Loucy (cell line): ENCODE measurements around the gene LRRC47.

Experiments
- H2AFZ ChIP-seq: fragments of 200-600 bp; sonication (generic); 2 replicates; pipeline ENCODE4 v1.6.0; 2016; ENCODE audit warnings: antibody characterized with exemption, mild to moderate bottlenecking, low read length, moderate library complexity
- H3F3A ChIP-seq: fragments of 200-600 bp; 2 replicates; pipeline ENCODE4 v1.6.0; 2016; ENCODE audit warnings: antibody characterized with exemption, low read depth, mild to moderate bottlenecking
- H3K27me3 ChIP-seq: fragments of 200-600 bp; sonication (generic); 2 replicates; pipeline ENCODE4 v1.6.1; 2014; ENCODE audit warnings: low read length, mild to moderate bottlenecking; ENCODE audit not compliant: insufficient read depth, poor library complexity, severe bottlenecking
- H3K36me3 ChIP-seq: fragments of 200-600 bp; sonication (generic); 2 replicates; pipeline ENCODE4 v1.6.1; 2016; ENCODE audit warnings: low read length; ENCODE audit not compliant: insufficient read depth
- H3K4me1 ChIP-seq: fragments of 200-600 bp; sonication (generic); 2 replicates; pipeline ENCODE4 v1.5.1; 2014; ENCODE audit warnings: low read length, mild to moderate bottlenecking; ENCODE audit not compliant: insufficient read depth, poor library complexity, severe bottlenecking
- H3K4me2 ChIP-seq: fragments of 200-600 bp; sonication (generic); 2 replicates; pipeline ENCODE4 v1.6.0; 2014; ENCODE audit warnings: antibody characterized with exemption, low read length, low read depth, mild to moderate bottlenecking; ENCODE audit not compliant: poor library complexity, severe bottlenecking
- H3K4me3 ChIP-seq: fragments of 200-600 bp; sonication (generic); 2 replicates; pipeline ENCODE4 v1.5.1; 2014; ENCODE audit warnings: low read length, mild to moderate bottlenecking, mixed read lengths; ENCODE audit not compliant: poor library complexity, severe bottlenecking
- H3K79me2 ChIP-seq: fragments of 200-600 bp; sonication (generic); 2 replicates; pipeline ENCODE4 v1.6.1; 2014; ENCODE audit warnings: low read length; ENCODE audit not compliant: insufficient read depth
- H3K9ac ChIP-seq: fragments of 200-600 bp; sonication (generic); 2 replicates; pipeline ENCODE4 v1.6.0; 2014; ENCODE audit warnings: mild to moderate bottlenecking, low read depth, low read length, moderate library complexity; ENCODE audit not compliant: poor library complexity, severe bottlenecking
- H3K9me2 ChIP-seq: fragments of 200-600 bp; sonication (generic); replicated peaks from 2 replicates; pipeline ENCODE4 v1.6.1; 2016; ENCODE audit warnings: low read depth, low read length, mixed read lengths
- H3K9me3 ChIP-seq: fragments of 200-600 bp; sonication (generic); 2 replicates; pipeline ENCODE4 v1.6.1; 2014; ENCODE audit warnings: mild to moderate bottlenecking, antibody characterized with exemption, low read length, low read depth; ENCODE audit not compliant: insufficient read depth
- H4K20me1 ChIP-seq: fragments of 200-600 bp; sonication (generic); 2 replicates; pipeline ENCODE4 v1.6.0; 2014; ENCODE audit warnings: antibody characterized with exemption, low read length, mild to moderate bottlenecking; ENCODE audit not compliant: insufficient read depth, poor library complexity, severe bottlenecking
- EZH2phosphoT487 ChIP-seq: fragments of 200-600 bp; IDR thresholded peaks from 2 replicates; pipeline ENCODE4 v1.6.1; 2018; ENCODE audit warnings: antibody characterized with exemption, mild to moderate bottlenecking, moderate library complexity, borderline replicate concordance
- TF ChIP-seq, protein P1 (sequence below): fragments of 200-600 bp; sonication (generic); conservative IDR thresholded peaks from 2 replicates; pipeline ENCODE4 v1.5.1; 2014; ENCODE audit warnings: mild to moderate bottlenecking, antibody characterized with exemption, low read length

Gene LRRC47

DNA sequence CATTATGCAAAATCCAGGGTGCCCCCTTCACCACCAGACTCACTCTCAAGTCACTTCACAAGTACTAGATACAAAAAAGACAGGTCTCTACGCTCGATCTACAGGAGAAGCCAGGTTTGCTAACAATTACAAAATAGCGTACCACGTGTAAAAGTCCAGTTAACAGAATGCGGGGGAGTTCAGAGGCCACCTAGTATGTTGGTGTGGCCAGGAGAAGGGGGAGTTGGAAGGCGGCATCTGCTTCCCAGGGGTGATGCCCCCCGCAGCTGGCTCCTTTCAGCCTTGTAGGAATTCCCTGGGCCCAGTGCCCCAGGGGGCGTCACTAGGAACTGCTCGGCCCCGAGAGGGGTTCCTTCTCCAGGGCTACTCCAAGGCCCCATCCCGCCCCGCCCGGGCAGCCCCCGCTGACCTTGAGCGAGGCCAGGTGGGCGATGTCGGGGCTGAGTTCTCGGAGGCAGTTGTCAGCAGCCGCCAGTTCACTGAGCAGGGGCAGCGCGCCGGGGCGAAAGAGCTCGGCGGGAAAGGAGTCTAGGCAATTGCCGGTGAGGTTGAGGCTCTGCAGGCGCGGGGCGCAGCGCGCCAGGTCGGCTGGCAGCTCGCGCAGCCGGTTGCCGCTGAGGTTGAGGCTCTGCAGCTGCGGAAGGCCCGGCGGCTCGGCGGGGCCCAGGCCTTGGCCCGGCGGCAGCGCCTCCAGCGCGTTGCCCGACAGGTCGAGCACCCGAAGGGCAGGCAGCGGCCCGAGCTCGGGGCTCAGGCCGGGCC is 664 bp downstream of the LRRC47 start:
- peaks cover 35% of the 10 kb centered on the region for H4K20me1 ChIP-seq
- H3K9ac ChIP-seq: peak overlapping the region; percentile 89
- peaks cover 9% of the 10 kb centered on the region for H3K27me3 ChIP-seq
- peak overlapping the region; percentile 100 for H3K4me2 ChIP-seq
- no peaks in the 10 kb centered on the region for H3K9me2 ChIP-seq
- TF ChIP-seq, protein P1, sequence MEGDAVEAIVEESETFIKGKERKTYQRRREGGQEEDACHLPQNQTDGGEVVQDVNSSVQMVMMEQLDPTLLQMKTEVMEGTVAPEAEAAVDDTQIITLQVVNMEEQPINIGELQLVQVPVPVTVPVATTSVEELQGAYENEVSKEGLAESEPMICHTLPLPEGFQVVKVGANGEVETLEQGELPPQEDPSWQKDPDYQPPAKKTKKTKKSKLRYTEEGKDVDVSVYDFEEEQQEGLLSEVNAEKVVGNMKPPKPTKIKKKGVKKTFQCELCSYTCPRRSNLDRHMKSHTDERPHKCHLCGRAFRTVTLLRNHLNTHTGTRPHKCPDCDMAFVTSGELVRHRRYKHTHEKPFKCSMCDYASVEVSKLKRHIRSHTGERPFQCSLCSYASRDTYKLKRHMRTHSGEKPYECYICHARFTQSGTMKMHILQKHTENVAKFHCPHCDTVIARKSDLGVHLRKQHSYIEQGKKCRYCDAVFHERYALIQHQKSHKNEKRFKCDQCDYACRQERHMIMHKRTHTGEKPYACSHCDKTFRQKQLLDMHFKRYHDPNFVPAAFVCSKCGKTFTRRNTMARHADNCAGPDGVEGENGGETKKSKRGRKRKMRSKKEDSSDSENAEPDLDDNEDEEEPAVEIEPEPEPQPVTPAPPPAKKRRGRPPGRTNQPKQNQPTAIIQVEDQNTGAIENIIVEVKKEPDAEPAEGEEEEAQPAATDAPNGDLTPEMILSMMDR: no peak
- no peak for TF ChIP-seq EZH2phosphoT487
- H3K79me2 ChIP-seq: peaks cover 52% of the 10 kb centered on the region
- peak overlapping the region; percentile 87 for H3K4me3 ChIP-seq
- H3K9me3 ChIP-seq: no peaks in the 10 kb centered on the region
- no peaks in the 10 kb centered on the region for H3F3A ChIP-seq
- peaks cover 31% of the 10 kb centered on the region for H3K4me1 ChIP-seq
- no peak overlapping the region for H2AFZ ChIP-seq
- H3K36me3 ChIP-seq: no peaks in the 10 kb centered on the region

DNA sequence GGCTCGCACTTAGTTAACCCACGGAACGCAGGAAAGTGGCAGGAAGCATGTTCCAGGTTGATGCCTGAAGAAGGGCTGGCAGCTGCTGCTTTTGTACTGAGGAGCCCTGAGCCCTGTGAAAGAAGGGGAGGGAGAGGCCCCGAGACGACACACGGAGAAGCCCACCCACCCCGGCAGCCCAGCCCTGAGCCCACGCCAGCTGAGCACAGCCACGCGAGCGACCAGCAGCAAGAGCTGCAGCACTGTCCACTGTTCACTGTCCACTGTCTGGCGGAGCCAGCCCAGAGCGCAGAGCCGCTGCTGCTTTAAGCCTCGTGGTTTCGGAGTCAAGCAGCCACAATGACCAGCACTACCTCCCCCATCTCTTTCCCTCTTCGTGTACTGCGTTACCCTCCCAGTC is 5.3 kb downstream of the LRRC47 start:
- peaks cover 42% of the 10 kb centered on the region for H4K20me1 ChIP-seq
- no peaks in the 10 kb centered on the region for H3K9me3 ChIP-seq
- H3K4me1 ChIP-seq: peaks cover 24% of the 10 kb centered on the region
- no peak overlapping the region for H3K4me2 ChIP-seq
- H3K79me2 ChIP-seq: peaks cover 75% of the 10 kb centered on the region
- H3K4me3 ChIP-seq: no peak overlapping the region
- H3K9ac ChIP-seq: no peak overlapping the region
- peaks cover 23% of the 10 kb centered on the region; the same call in 1 of the 2 replicates for H3K36me3 ChIP-seq
- H3K9me2 ChIP-seq: no peaks in the 10 kb centered on the region
- no peaks in the 10 kb centered on the region for H3F3A ChIP-seq
- TF ChIP-seq, protein P1: no peak
- no peak for TF ChIP-seq EZH2phosphoT487
- H3K27me3 ChIP-seq: no peaks in the 10 kb centered on the region
- H2AFZ ChIP-seq: no peak overlapping the region

DNA sequence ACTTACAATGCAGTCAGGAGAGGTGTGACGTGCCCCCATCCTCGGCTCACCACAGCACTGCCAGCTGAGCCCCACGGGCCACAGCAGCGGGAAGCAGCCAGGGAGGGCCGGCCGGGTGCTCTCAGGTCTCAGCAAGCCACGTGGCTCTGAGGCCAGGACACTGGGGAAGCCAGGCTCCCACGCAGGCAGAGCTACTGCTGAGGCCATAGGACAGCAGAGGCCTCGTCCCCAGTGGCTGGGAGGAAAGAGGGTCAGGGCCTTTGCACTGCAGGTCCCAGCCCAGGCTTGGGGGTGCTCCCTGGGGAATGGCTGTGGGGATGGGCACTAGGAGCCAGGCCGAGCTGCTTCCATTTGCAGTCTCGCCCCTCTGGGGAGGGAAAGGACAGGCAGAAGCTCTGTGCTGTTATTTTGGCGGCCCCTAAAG is 5.8 kb downstream of the LRRC47 start:
- H3K9me3 ChIP-seq: no peaks in the 10 kb centered on the region
- H3K27me3 ChIP-seq: no peaks in the 10 kb centered on the region
- peaks cover 24% of the 10 kb centered on the region for H3K4me1 ChIP-seq
- H3K36me3 ChIP-seq: peaks cover 28% of the 10 kb centered on the region; the same call in 1 of the 2 replicates
- H3K4me2 ChIP-seq: no peak overlapping the region
- H3K4me3 ChIP-seq: no peak overlapping the region
- TF ChIP-seq, protein P1: no peak
- no peak for TF ChIP-seq EZH2phosphoT487
- no peaks in the 10 kb centered on the region for H3K9me2 ChIP-seq
- H3K79me2 ChIP-seq: peaks cover 70% of the 10 kb centered on the region
- H2AFZ ChIP-seq: no peak overlapping the region
- H4K20me1 ChIP-seq: peaks cover 39% of the 10 kb centered on the region
- H3K9ac ChIP-seq: no peak overlapping the region
- no peaks in the 10 kb centered on the region for H3F3A ChIP-seq
